ENCODE results near the gene THUMPD3.

Gene THUMPD3

GRCh38 chr3:9435316-9435715, 72.5 kb downstream of the THUMPD3 start:
- H3K9me3 ChIP-seq (ENCODE audit: control insufficient read depth, low read length) = no peaks in the 10 kb centered on the region
- H2BK120ac ChIP-seq (ENCODE audit: low read depth, low read length) = no peak overlapping the region
- H3K4me3 ChIP-seq (ENCODE audit: insufficient read depth in 1 of 2, low read depth in 1 of 2, low read length in 2 of 2) = no peak overlapping the region
- H2BK12ac ChIP-seq (ENCODE audit: low read length in 2 of 2) = no peak overlapping the region
- no peak overlapping the region for H2BK15ac ChIP-seq (ENCODE audit: low read depth, poor library complexity, severe bottlenecking)
- H3K23ac ChIP-seq (ENCODE audit: low read length in 2 of 2) = no peak overlapping the region
- no peak overlapping the region for H3K18ac ChIP-seq (ENCODE audit: low read depth in 1 of 2, low read length in 2 of 2)
- WGBS = 100% methylated on average over 2 of the region's 3 CpGs
- H3K14ac ChIP-seq (ENCODE audit: low read length in 2 of 2) = no peak overlapping the region
- no peaks in the 10 kb centered on the region for H3K4me1 ChIP-seq (ENCODE audit: control insufficient read depth, insufficient read depth, low read depth, low read length)
- peaks cover 3% of the 10 kb centered on the region for H3K79me1 ChIP-seq (replicated peaks; ENCODE audit: low read length, poor library complexity, severe bottlenecking)
- H3K36me3 ChIP-seq (ENCODE audit: control insufficient read depth in 1 of 2, insufficient read depth in 2 of 2, low read depth in 1 of 2, low read length in 2 of 2) = peaks cover 15 to 97% of the 10 kb centered on the region in 2 experiments
- H3K4ac ChIP-seq (ENCODE audit: low read depth in 1 of 2, low read length in 2 of 2) = no peak overlapping the region
- H2BK5ac ChIP-seq (ENCODE audit: low read depth, low read length, poor library complexity, severe bottlenecking) = no peak overlapping the region
- no peak overlapping the region for H4K91ac ChIP-seq (ENCODE audit: low read length)
- DNase-seq = no peak
- H3K27me3 ChIP-seq (ENCODE audit: control insufficient read depth in 1 of 2, insufficient read depth in 1 of 2, low read length in 2 of 2) = no peaks in the 10 kb centered on the region
- no peak overlapping the region for H3K9ac ChIP-seq (ENCODE audit: low read length)
- no peak overlapping the region for H4K8ac ChIP-seq (ENCODE audit: low read length)
- H2AFZ ChIP-seq (ENCODE audit: low read depth, low read length) = no peak overlapping the region
- H3K4me2 ChIP-seq (ENCODE audit: low read length, poor library complexity, severe bottlenecking) = peak overlapping the region; percentile 13
- H3K27ac ChIP-seq (ENCODE audit: low read length, poor library complexity, severe bottlenecking) = peak overlapping the region; percentile 59
- no peak overlapping the region for H2AK5ac ChIP-seq (ENCODE audit: low read length, severe bottlenecking)

All from mesenchymal stem cell (in vitro differentiated cells and primary cell).